ENCODE data around the gene CD47.

The CD47 gene

GRCh38 chr3:108103040-108103751 is 12.4 kb upstream of the CD47 start:
- DNase-seq = no peak
- Histone ChIP-seq H3K27me3 (no peaks in the 10 kb centered on the region), H3K4me3 (ENCODE audit: low read depth, low read length) (no peak overlapping the region), H3K4me1 (peaks cover 7% of the 10 kb centered on the region; the same call in 1 of the 2 replicates), H3K9me3 (no peaks in the 10 kb centered on the region), H3K36me3 (no peaks in the 10 kb centered on the region)
- no peak for TF ChIP-seq CTCF (IDR thresholded peaks at IDR 0.05; ENCODE audit: low read depth, low read length)

- H3K9me3 ChIP-seq = no peaks in the 10 kb centered on the region
- no peak for TF ChIP-seq CTCF (IDR thresholded peaks at IDR 0.05; ENCODE audit: low read depth, low read length)
- DNase-seq = no peak
Measured at GRCh38 chr3:108102420-108103039, 11.7 kb upstream of the CD47 start.

GRCh38 chr3:108100906-108101660 is 10.3 kb upstream of the CD47 start:
- no peaks in the 10 kb centered on the region for H3K9me3 ChIP-seq
- H3K27me3 ChIP-seq = no peaks in the 10 kb centered on the region
- TF ChIP-seq CTCF (IDR thresholded peaks at IDR 0.05; ENCODE audit: low read depth, low read length) = no peak
- H3K4me3 ChIP-seq (ENCODE audit: low read depth, low read length) = no peak overlapping the region
- no peak for DNase-seq
- H3K4me1 ChIP-seq = peaks cover 7% of the 10 kb centered on the region; the same call in 1 of the 2 replicates
- H3K36me3 ChIP-seq = no peaks in the 10 kb centered on the region

More at GRCh38 chr3:108102420-108103039, 11.7 kb upstream of the CD47 start:
- Histone ChIP-seq H3K4me3 (ENCODE audit: low read depth, low read length) (no peak overlapping the region), H3K27me3 (no peaks in the 10 kb centered on the region), H3K36me3 (no peaks in the 10 kb centered on the region), H3K4me1 (peaks cover 7% of the 10 kb centered on the region; the same call in 1 of the 2 replicates)

- TF ChIP-seq CTCF (IDR thresholded peaks at IDR 0.05; ENCODE audit: low read depth, low read length) = no peak
- no peaks in the 10 kb centered on the region for H3K9me3 ChIP-seq
- no peak overlapping the region for H3K4me3 ChIP-seq (ENCODE audit: low read depth, low read length)
- H3K36me3 ChIP-seq = no peaks in the 10 kb centered on the region
- DNase-seq = no peak
- no peaks in the 10 kb centered on the region for H3K27me3 ChIP-seq
- peaks cover 8% of the 10 kb centered on the region; the same call in 1 of the 2 replicates for H3K4me1 ChIP-seq
Measured at GRCh38 chr3:108099679-108100428, 9.0 kb upstream of the CD47 start.

GRCh38 chr3:108099244-108099643 is 8.4 kb upstream of the CD47 start:
- no peaks in the 10 kb centered on the region for H3K36me3 ChIP-seq
- TF ChIP-seq CTCF (IDR thresholded peaks at IDR 0.05; ENCODE audit: low read depth, low read length) = no peak
- no peak overlapping the region for H3K4me3 ChIP-seq (ENCODE audit: low read depth, low read length)
- H3K4me1 ChIP-seq = peaks cover 6% of the 10 kb centered on the region; the same call in 1 of the 2 replicates
- H3K9me3 ChIP-seq = no peaks in the 10 kb centered on the region
- H3K27me3 ChIP-seq = no peaks in the 10 kb centered on the region
- DNase-seq = no peak
